GM18907 (cell line): Measurements from ENCODE around the gene BMP6.
A peak's percentile ranks its signal among the peaks of the same experiment; 100 is the strongest.

ENCODE experiments used
- ATAC-seq: cut with Tn5 transposase; IDR thresholded peaks from one replicate; pipeline ENCODE4 v1.9.1; 2021; ENCODE audit warnings: mild to moderate bottlenecking, moderate library complexity; ENCODE audit not compliant: unreplicated experiment

The BMP6 gene

DNA sequence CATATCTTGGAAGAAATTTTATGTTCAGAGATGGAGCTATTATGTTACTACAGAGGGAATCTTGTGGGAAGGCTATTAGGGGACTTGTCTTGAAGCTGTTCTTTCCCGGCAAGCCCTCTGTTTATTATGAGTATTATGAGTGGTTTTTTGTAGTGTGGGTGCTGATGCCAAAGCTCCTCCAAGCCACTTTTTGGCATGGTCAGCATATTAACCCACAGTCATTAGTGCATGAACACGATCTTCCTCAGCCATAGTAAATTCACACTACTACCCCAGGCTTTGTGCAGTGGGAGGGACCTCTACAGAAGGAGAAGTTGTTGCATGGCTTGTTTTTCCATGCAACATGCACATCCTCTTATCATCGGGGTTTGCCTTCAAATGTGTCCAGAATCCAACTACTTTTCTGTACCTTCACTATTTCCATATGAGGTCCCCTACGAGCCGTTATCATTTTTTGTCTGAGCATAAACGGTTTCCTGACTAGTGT is 6.5 kb upstream of the BMP6 start:
- ATAC-seq = no peak

DNA sequence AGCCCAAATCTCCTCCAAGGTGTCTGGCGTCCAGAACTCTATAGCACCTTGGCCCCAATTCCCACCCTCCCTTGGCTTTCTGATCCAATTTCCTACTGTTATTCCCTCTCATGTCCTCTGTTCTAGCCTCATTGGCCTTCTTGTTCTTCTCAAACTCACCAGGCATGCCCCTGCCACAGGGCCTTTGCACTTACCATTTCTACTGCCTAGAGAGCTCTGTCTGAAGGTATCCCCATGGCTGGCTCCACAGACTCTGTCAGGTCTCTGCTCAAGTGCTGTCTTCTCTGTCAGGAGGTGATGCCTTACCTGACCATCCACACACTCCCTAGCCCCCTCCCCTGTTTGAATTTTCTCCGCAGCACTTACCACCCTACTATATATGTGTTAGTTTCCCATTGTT is 5.6 kb upstream of the BMP6 start:
- no peak for ATAC-seq

DNA sequence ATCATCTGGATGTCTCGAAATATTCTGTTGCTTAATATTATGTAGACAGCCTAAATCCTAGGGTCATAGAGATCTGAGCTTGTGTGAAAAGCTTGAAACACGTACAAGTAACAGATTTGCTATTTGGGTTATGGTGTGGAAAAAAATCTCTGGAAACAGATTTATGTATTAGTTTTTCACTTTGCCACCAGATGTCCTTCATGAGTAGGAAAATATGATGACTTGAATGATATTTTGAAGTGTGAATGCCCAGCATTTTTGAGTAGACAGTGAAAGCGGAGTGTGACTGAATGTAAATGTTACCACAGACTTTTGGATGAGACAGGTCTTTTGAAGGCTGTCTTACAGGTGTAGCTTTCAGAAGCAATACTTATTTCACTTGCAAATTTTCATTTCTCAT is 4.2 kb upstream of the BMP6 start:
- ATAC-seq = no peak

DNA sequence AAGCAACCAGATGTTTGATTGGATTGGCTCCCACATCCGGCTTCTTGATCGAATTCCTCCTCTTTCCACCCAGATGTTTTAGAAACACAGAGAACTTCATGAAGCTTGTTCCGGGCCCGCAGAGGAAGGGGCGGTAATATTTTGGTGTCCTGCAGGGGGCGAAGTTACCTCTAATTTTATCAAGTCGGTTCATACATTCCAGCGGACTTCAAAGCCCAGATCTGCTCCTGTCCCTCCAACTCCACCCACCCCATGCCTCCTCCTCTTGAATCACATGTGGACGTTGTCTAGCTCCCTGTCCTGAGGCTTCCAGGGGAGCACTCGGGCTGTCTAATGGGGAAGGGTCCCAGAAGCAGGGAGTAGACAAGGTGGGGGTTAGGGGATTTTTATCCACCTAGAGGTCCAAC is 2.9 kb upstream of the BMP6 start:
- ATAC-seq = peak; percentile 44

DNA sequence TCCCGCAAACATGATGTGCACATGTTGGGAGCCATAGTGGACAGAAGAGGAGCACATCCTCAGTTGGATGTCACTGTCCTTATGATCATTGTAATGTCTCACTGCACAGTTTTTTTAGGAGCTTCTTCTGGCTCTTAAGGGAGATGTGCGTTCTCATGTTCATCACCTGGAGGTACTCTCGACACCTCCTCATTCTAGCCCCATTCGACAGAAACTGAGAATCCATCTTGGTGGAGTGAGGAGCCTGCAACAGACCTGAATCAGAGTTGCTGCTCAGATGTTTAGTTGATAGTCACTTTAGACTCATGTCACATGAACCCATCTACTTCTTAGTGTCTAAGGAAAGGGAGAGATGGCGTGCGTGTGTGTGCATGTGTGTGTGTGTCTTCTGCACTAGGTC is 2.3 kb upstream of the BMP6 start:
- ATAC-seq = no peak

DNA sequence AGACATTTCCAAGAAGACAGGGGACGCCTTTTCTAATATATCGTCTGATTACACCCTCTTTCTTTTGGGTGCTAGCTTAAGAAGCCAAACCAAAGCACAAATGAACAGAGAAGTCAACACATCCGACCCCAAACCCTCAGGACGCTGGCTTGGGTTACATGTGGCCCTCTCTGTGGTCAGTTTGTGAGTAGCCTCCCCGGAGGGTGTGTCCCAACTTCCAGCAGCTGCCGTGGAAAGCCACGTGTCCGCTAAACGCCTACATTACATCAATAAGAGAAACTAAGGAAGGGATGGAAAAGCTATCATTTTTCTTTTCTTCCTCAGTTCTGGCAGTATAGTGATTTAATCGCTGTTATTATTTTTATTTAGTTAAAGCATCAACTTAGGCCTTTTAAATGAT is 487 bp upstream of the BMP6 start:
- ATAC-seq = no peak

DNA sequence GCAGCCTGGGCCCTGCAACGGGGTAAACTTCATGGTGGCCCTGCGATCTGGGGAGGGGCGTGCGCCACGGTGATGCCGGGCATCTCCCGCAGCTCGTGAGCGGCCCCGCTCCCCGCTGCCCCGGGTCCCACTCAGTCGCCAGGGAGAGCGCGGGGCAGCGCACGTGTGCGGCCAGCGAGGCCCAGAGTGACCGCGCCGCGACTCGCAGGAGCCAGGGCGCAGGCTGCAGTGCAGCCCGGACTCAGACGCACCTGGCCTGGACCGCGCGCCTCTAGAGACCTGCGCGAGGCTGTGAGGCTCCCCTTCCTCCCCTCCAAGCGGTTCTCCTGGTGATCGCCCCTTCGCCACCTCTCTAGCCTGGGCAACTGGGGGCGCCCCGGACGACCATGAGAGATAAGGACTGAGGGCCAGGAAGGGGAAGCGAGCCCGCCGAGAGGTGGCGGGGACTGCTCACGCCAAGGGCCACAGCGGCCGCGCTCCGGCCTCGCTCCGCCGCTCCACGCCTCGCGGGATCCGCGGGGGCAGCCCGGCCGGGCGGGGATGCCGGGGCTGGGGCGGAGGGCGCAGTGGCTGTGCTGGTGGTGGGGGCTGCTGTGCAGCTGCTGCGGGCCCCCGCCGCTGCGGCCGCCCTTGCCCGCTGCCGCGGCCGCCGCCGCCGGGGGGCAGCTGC is 652 bp downstream of the BMP6 start:
- ATAC-seq = peak; percentile 23

DNA sequence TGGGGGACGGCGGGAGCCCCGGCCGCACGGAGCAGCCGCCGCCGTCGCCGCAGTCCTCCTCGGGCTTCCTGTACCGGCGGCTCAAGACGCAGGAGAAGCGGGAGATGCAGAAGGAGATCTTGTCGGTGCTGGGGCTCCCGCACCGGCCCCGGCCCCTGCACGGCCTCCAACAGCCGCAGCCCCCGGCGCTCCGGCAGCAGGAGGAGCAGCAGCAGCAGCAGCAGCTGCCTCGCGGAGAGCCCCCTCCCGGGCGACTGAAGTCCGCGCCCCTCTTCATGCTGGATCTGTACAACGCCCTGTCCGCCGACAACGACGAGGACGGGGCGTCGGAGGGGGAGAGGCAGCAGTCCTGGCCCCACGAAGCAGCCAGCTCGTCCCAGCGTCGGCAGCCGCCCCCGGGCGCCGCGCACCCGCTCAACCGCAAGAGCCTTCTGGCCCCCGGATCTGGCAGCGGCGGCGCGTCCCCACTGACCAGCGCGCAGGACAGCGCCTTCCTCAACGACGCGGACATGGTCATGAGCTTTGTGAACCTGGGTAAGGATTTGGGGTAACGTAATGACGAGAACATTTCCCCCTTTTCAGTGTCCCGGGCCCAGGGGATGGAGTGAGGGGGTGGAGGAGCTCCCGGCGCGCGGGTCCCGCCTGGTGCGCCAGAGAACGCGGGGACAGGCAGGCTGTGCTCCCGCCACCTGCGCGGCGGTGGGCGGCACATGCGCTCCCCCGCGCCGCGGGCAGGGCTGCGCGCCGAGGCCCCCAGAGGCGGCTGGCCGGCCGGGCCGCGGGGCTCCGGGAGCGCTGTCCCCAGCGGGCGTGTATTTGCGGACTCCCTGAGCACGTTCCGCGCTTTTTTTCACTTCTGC is 1.4 kb downstream of the BMP6 start:
- peak; percentile 12 for ATAC-seq

DNA sequence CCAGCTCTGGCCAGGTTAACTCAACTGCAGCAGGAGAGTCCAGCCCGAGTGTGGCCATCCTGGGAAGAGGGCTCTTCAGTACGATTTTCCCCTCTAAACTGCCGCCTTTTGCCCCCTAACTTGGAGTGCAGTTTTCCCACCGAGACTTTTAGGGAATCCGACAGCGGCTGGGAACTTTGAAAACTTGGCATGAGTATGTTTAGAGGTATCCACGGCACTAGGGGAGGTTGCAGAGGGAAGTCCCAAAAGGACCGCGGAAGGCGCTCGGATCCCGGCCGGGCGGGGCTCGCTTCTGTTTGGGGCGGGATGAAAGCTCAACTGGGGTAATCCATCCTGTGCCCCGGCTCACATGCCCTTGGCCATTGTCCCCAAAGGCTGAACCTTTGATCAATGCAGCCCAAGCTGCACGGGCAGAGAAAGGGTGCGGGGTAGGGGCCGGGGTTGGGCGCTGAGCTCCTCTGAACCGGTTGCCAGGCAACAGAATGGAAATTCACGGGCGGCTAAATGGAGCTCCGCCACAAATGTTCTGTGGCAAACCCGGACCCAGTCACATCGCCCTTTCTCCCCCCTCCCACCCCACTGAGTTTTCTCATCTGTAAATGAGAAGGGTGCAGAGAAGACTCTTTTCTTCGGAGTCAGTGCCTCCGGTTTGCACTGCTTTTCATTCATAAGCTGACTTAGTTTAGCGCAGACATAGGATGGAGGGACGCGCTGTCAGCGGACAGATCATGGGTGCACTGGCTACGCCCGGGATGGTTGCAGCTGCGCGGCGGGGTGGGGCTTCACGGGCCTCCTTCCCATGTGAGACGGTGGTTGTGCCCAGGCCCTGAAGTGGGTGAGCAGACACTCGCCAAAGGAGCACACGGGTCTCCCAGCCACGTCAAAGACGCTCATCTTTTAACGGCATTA is 2.3 kb downstream of the BMP6 start:
- no peak for ATAC-seq

DNA sequence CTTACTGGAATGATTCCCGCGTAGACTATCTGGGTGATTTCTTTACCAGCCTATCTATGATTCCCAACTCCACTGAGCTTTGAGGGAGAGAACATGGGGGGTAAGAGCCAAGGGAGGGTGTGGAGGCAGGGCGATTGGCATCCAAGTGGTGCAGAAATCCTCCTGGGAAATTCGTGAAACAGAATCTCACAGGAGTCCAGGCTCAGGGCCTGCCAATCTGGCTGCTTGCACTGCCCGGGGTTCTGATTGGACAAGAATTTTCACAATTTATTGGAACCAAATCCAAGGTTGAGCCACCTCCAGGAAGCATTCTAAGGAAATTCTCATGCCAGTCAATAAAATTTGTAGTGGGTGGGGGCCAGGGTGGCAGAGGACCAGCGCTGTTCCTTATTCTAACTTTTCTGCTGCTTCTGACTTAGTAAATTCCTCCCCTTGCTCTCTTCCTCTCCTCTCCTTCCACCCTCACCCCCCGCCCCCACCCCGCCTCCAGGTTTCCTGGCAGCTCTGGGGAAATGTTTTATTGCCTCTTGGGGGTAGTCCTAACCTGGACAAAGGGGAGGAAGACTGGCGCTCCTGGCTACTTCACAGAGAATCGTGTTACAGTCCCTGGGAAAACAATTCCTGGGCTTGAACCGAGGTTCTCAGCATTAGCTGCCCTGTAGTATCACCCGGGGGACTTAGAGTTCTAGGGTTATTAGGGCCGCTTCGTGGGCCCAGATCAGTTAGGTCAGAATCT is 3.1 kb downstream of the BMP6 start:
- no peak for ATAC-seq

DNA sequence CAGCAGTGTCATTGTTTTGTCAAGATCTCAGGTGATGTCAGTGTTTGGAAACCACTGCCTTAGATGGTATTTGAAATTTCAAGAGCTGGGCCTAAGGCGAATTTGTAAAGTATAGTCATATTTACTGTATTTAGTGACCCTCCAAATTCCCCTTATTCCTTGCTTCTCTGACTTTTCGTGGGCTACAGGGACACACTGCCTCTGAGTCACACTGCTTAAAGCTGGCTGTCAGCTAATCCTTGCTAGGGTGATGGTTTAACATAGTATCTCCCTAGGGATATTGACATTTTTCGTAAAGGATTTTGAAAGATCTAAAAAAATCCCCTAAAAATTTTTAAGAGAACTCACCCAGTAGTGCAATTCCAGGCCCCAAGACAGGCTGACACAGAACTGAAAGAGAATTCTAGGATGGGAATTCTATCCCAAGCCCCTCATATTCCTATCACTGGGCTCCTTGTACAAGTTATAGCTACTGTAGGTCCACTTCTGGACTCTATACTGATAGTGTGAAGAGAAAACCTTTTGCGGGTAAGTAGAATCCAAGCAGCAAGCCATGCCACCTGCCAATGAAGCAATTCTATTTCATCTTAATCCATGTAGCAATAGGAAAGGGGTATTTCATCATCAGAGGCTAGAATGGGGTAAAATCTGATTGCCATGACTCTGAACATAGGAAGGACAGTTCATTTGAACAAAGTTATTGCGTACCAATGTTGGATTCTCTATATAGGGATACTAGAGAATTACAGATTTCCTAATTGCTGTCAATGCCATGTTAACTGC is 4.3 kb downstream of the BMP6 start:
- no peak for ATAC-seq

DNA sequence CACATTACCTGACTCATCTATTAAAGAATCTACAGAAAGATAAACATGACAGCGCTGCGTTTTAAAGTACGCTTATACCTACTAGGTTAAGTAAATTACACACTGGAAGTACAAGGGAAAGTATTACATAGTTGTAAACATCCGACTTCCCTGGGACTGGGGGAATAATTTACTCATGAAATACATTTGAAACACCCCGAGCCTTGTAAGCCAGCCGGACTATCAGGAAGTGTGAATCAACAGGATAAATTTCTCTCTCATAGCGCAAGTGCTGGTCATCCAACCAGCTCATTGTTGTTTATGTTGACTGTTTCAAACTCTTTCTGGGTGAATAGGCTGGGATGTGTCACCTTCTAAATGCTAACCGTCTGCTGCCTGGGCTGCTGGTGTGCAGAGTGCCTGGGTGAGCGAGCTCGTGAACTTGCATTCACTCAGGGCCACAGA is 4.9 kb downstream of the BMP6 start:
- ATAC-seq = no peak

DNA sequence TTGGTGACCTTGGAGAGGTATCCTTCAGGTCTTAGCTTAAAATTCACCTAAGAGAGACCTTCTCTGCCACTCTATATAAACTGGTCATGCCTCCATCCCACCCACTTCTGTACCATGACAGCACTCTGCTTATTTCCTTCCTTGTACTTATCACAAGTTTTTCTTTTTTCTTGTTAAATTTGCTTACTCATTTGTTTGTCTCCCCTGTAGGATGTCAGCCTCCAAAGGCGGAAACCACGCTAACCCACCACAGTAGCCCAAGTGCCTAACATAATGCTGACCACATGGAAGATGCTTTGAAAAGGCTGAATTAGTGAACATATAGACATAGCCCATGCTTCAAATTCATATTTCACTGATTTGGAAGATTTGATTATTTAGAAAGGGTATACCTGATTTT is 5.4 kb downstream of the BMP6 start:
- ATAC-seq = no peak

DNA sequence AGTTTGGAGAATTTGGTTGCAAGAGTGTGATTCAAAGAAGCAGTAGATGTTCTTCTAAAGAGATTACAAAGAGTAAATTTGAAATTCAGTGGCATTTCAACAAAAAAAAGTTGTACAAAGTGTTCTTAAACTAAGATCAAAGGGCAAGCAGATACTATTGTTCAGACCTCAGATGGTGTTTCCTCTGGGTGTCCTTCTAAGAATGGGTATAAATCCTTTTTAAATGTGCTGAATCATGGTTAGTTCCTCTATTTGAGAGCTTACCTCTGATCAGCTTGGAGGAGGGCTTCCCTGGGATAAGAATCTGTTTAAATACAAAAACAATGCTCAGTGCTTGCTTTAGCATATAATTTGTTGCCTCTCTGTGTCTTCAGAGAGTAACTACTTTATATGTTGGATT is 6.3 kb downstream of the BMP6 start:
- no peak for ATAC-seq

DNA sequence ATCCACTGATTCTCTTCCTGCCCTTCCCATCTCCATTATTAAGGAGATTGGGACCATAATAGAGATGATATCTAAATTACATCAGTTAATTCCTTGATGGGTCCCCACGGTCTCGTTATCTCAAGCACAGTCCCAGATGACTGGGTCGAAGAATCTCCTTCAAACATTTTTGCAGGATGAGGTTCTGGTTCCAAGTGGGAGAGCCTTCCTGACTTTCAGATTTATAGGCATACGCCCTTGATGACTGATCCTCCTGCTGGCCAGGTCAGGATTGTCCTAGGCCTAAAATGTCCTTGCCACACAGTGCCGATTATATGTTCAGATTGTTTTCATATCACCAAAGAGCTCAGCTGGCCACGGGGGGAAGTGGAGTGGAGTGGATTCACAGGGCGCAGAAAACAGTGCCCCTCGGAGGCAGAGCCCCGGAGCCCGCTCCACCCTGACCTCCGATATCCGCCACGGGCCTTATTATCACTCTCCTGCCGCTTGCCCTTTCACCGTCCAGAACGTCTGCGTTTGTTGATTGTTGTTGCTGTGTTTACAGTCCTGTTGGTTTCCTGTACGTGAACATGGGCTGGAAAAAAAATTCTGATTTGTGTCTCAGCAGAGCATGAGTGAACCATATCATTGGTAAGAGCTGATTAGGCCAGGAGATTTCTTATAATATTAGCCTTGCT is 8.9 kb downstream of the BMP6 start:
- no peak for ATAC-seq

DNA sequence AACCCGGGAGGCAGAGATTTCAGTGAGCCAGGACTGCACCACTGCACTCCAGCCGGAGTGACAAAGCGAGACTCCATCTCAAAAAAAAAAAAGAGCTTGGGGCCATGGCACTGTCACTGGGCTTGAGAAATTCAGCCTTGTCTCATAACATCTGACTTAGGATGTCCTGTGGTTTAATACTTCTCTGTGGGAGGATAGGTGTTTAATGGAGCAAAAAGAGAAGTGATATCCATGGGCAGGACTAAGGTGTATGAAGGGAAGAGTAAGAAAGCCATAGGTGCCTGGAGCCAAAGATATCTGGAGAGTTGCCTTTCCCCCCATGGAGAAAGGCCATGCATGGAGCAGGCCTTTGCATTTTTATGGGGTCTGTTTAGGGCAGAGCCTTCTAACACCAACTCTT is 11.2 kb downstream of the BMP6 start:
- ATAC-seq = no peak

DNA sequence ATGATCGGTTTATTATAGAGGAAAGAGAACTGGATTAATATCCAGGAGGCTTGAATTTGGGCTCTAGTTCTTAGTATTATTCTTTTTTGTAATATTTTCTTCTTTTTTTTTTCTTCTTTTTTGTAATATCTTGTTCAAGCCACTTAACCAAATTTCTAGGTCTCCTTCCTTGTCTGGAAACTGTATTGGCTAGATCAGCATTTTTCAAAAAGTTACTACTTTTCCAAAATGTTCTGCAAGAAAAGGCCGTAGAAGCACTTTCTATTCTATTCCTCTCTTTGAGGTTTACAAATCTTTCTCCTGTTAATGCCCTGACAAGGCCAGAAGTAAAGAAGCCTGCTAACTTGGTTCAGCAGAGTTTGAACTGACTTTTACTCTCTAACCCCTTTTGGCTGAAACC is 12.0 kb downstream of the BMP6 start:
- no peak for ATAC-seq

DNA sequence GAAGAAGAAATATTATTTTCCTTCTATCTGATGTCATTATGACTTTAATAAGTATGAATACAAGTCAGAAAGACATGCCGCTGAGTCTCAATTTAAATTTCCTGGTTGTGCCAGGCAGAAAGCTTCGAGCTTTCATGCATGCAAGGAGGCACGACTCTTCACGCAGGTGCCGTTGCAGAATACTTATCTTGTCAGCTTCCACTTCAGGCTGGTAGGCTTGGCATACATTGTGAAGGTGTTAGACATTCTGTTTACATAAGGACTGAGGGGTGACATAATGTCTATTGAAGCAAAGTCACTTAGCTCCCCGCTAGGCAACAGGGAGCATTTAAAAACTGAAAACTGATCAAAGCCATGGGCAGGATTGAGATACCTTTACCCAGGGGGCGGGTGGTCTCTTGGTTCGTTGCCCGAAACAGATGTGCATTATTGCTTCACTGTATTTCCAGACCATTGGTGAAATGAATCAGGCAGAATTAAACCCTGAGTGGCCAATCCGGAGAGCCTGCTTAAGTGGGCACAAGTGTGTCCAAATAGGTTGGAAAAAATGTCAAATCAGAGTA is 16.4 kb downstream of the BMP6 start:
- ATAC-seq = no peak

DNA sequence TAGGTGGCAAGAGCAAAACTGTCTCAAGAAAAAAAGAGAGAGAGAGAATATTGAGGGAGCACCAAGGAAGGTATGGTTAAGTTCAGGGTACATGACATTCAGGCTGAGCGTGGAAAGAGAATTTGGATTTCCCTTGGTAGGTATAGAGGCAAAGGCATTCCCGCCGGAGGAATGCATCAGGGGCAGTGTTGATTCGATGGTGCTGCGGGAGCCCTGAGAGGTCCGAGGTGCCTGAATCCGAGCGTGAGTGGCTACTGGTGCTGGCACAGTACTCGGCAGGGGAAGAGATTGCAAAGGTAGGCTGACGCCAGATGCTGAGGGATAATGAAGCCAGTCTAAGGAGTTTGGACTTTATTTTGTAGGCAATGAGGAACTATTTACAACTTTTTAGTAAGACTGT is 20.0 kb downstream of the BMP6 start:
- no peak for ATAC-seq
